Stimulated activated CD8-positive, alpha-beta memory T cell treated with anti-CD3 and anti-CD28 coated beads, Interleukin-4, amount 100 ng/mL, for 1 hour (primary cell): ENCODE measurements around the gene SLCO1A2.
"Not testable (repeated sequence)": the region's sequence is repeated elsewhere in the genome, so short reads cannot be mapped to it uniquely, and the experiment has no call there.

ENCODE experiments used
- DNase-seq, 2 donors: peaks; one replicate each; pipeline ENCODE4 v3.0.0-alpha.2; 2020; ENCODE audit warnings: low read depth in 2 of 2, low spot score in 1 of 2

SLCO1A2 gene

GRCh38 chr12:21334771-21335325 lies at the start of gene SLCO1A2:
SLCO1A2 (minus strand) TSS chr12:21334917; CDS start chr12:21334647, 270 bp downstream.
- DNase-seq: no peak

DNA sequence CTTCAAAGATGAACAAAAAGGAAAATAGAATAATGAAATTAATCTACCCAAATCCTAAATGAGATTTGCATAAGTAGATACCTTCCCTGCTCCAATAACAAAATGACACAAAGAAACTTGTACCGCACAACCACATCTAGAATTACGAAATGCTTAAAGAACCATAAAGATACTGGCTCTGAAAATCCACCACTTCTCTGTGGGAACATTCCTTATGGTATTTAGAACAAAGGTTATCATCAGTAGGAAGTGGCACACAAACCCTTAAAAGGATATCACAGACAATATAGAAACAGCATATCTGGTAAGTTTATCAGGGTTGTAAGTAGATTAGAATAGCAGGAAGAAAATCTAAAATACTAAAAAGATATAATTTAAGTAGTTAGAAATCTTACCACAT lies 49.5 kb upstream of the SLCO1A2 start:
- DNase-seq: no peak

- not testable (repeated sequence) for DNase-seq
These were observed 46.6 kb upstream of the SLCO1A2 start for GRCh38 chr12:21381320-21381719.

- no peak for DNase-seq
These were observed 44.5 kb upstream of the SLCO1A2 start for GRCh38 chr12:21379218-21379617.

DNA sequence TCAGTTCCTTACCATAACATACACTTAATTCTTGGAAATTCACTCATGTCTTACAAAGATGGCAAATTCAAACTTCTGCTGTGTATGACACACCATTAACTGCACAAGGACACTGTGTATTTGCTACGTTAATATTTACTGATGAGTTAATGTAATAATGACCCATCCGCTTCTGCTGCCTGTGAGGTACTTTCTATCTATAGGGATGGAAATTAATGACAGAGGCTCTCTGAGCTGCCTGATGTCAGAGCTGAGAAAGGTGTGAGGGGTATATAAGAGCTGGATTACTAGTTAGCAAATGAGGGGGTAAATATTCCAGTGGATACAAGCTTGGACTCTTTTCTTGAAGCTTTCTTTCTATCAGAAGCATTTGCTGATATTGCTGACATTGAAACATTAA lies 37.9 kb upstream of the SLCO1A2 start, which contains the start of gene IAPP:
TSS of gene IAPP (plus strand) at position 301 of the 400 bp plus-strand sequence. CDS start 450 bp downstream, outside the sequence.
- DNase-seq: no peak

GRCh38 chr12:21370845-21371449 lies 36.2 kb upstream of the SLCO1A2 start:
- DNase-seq: no peak

DNA sequence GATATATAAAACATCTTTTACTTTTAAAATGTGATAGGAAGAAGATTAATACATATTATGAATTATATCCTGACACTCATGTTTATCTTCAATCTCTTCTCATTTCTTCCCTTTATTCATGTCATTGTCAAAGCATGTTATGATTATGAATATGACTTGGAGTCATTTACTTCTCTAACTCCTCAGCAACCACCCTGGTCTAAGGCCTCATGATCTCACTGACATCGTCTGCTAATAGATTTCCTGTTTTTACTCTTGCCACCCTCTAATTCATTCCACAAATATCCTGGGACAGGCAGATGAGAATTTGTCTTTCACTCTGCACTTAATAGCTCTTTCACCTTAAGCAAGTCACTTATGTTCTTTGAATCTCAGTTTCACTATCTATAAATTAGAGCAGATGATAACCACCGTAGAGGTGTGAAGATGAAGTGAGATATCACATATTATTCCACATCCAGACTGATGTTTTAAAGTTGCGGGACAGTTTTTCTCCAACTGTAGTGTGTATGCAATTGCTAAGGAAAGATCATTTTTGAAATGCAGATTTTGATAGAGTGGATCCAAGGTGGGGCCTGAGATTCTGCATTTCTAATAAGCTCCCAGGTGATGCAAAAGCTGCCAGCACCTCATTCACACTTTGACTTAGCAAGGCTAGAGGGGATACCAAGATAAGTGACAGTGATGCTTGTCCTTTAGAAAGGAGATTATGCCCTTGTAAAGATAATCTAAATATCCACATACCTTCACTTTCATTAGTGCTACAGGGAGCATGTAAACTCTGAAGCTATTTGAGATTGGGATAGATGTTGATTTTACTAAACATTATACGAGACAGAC lies 34.6 kb upstream of the SLCO1A2 start:
- no peak for DNase-seq

DNA sequence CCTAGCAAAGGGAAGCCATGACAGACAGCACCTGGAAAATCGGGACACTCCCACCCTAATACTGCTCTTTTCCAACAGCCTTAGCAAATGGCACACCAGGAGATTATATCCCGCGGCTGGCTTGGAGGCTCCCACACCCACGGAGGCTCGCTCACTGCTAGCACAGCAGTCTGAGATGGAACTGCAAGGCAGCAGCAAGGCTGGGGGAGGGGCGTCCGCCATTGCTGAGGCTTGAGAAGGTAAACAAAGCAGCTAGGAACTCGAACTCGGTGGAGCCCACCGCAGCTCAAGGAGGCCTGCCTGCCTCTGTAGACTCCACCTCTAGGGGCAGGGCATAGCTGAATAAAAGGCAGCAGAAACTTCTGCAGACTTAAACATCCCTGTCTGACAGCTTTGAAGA lies 25.9 kb upstream of the SLCO1A2 start:
- DNase-seq: not testable (repeated sequence)

DNA sequence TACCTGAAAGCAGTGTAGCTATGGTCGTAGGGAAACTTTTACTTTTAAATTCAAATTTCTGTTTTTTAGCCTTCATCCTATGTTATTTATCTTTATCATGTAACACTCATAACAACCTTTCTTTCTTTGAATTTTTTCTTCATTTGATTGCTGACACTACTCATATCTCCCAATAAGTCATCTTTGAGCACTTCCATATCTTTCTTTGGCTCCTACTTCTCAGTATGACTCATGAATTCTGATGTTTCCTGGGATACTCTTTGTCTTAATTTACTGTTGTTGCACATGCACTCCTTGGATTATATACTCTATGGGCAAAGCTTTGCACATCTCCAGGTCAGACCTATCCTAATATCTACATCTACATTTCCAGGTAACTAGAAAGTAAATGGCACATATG lies 19.9 kb upstream of the SLCO1A2 start:
- no peak for DNase-seq

GRCh38 chr12:21353948-21354347 lies 19.2 kb upstream of the SLCO1A2 start:
- DNase-seq: no peak

DNA sequence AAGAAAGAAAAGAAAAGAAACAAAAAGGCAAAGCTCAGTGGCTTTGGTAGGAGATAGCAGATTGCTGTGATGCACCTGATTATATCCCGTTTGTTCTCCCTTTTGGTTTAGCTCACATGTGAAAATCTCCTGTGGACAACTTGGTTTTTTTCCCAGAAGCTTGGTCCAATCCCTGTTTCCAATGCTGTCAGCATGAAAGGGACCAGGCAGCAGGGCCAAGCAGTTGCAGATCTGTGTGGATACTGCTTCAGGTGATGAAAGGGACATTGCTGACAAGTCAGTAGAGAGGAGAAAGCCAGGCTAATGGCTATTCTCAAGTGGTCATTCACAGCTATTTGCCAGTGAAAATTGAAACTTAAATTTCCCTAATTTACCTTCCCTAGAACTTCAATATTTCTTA lies 18.8 kb upstream of the SLCO1A2 start:
- no peak for DNase-seq

DNA sequence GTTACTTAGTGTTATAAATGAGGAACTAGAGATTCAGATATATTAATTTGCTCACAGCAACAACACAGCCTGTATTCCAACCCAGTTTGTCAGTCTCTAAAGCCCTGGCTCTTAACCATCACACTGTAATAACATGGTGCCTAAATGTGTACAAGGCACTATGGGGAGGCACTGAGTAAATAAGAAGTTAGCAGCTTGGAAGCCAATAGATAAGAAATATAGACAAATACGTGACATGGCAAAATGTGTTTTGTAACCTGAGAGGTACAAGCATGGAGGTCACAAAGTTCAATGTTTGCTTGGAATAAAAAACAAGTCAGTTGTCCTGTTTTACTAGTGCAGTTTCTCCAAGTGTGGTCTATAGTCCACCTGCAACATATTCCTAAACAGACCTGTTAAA lies 16.3 kb upstream of the SLCO1A2 start:
- DNase-seq: no peak

GRCh38 chr12:21346542-21347205 lies 12.0 kb upstream of the SLCO1A2 start:
- no peak for DNase-seq

GRCh38 chr12:21343636-21344035 lies 8.9 kb upstream of the SLCO1A2 start:
- DNase-seq: no peak

GRCh38 chr12:21341769-21342168 lies 7.1 kb upstream of the SLCO1A2 start:
- DNase-seq: no peak

- DNase-seq: no peak
These were observed 5.7 kb upstream of the SLCO1A2 start for GRCh38 chr12:21340403-21340802.

DNA sequence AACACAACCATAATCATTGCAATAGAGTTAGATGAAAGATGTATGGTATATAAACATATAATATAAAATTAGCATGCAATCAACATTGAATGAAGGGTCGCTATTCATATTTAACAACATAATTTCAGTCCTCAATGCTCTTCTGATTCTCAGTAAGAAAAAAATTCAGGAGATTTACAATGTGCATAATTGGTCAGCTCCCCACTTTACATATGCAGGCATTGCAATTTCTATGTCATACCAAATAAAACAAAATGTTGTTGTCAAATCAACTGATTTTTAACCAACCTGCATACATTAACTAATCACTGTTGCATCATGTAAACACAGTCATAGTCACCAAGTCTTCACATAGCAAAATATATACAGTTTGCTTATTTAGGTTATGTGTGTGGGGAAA lies 5.2 kb upstream of the SLCO1A2 start:
- DNase-seq: no peak

DNA sequence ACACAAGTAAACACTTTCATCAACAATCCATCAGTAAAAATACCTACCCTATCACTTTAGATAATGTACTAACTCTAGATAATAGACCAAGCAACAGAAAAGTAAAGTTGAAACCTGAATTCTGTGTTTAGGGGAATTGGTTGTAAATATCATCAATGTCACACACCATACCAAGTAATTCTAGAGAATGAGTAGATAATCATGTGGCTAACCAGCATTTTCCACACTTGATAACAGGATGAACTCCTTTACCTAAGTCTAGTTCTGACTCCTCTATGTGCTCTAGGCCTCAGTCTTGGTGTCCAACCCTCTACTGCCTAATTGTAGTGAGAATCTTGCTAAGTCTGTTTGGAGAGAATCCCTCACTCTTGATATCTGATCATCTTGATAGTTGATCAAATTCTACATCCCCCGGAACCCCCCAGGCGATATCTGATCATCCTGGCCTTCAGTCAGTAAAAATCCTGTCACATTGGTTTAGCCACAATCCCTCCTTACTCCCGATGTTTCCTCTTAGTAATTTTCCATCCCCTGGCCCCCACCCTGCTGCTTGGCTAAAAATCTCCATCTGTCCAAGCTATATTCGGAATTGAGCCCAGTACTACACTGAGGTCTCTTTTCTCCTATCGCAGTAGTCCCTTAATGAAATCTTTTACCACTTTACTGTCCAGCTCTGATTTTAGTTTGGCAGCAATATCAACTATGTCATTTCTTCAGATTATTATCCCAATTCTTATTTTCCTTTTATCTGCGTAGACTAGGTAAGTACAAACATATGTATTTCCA lies 3.4 kb upstream of the SLCO1A2 start:
- DNase-seq: no peak

- no peak for DNase-seq
These were observed 2.7 kb upstream of the SLCO1A2 start for GRCh38 chr12:21337453-21337852.

DNA sequence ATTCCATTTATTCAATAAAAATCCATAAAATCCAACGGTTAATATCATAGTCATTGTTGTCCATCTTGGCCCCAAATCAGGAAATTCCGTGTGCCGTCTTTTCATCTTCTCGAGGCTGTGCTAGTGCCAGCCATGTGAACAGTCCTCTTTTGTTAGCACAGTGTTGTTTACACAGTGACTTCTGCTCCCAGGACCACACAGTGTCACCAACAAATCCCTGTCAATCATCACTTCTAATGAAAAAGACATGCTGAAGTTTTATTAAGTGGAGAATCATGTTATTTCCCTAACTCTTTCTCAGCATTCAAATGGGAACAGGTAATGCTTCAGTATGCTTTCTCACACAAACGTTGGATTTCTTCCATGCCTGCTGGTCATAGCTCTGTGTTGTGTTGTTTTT lies 1.9 kb upstream of the SLCO1A2 start:
- no peak for DNase-seq

DNA sequence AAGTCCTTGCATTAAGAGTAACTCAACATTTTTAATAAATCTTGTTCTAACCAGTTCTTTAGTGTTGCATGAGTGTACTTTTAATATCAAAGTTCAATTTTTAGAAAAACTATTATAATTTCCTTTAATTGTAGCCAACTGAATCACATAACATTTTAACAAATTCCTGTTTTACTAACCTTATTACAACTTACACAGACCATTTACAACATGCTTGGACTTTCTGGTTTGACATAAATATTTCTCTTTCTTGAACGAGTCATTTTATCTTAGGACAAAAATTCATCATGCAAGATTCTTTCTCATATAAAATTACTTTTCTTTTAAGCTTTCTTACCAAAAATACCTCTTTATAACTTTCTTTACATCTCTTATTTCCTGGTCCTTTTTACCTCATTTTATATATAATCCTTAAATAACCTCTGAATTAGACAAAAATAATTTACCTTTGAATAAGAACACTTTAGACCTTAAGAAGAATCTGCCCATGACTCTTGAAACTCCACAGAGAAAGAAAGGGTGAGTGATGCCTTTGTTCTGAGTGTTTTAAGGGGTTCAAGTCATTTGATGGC lies 3.9 kb downstream of the SLCO1A2 start:
- DNase-seq: no peak
